H1 (cell line): ENCODE data around the gene TSPAN5. TPM values are rescaled to one million over a fixed set of nuclear protein-coding genes. Genes with fewer than 3 reads are reported as not detected.

Experiments used
- CTCF ChIA-PET: fragments of 300-600 bp; sonication (Branson Sonifier 250); formaldehyde crosslinking; loops from one replicate; lab custom pipeline; 2021; ENCODE audit not compliant: partially characterized antibody; lab: Charles Lee
- POLR2A ChIA-PET: fragments of 300-600 bp; sonication (Branson Sonifier 250); formaldehyde crosslinking; loops from one replicate; lab custom pipeline; 2021; ENCODE audit warnings: inconsistent platforms; ENCODE audit not compliant: partially characterized antibody; lab: Charles Lee
- DNase-seq, 2 experiments: peaks; one replicate each; pipeline versions ENCODE4 v3.0.0 to v3.0.0-alpha.2; 2010 to 2022; ENCODE audit warnings: low spot score in 2 of 2, low read depth in 1 of 2, mixed read lengths in 1 of 2
- FAIRE-seq: peaks from 2 replicates; lab custom pipeline; 2011; peaks lifted over from hg19 to GRCh38; lab: Jason Lieb, UNC
- H2AFZ ChIP-seq: 2 replicates; pipeline ENCODE4 v1.8.1; 2012; ENCODE audit warnings: low read length, inconsistent platforms
- H2AK5ac ChIP-seq: 2 replicates; pipeline ENCODE4 v1.6.1; 2013; ENCODE audit warnings: low read depth, low read length
- H2BK120ac ChIP-seq: replicated peaks from 2 replicates; pipeline ENCODE3; 2013; ENCODE audit warnings: low read depth, low read length, inconsistent platforms
- H2BK12ac ChIP-seq: 2 replicates; pipeline ENCODE4 v1.6.1; 2013; ENCODE audit warnings: low read depth, low read length
- H2BK15ac ChIP-seq: 2 replicates; pipeline ENCODE4 v1.6.1; 2013; ENCODE audit warnings: low read length
- H2BK20ac ChIP-seq: 2 replicates; pipeline ENCODE4 v1.6.1; 2013; ENCODE audit warnings: low read length
- H2BK5ac ChIP-seq: 2 replicates; pipeline ENCODE4 v1.6.1; 2013; ENCODE audit warnings: low read depth, low read length
- H3K14ac ChIP-seq: 2 replicates; pipeline ENCODE4 v1.6.1; 2013; ENCODE audit warnings: inconsistent platforms; ENCODE audit not compliant: insufficient read length
- H3K18ac ChIP-seq: 2 replicates; pipeline ENCODE4 v1.6.1; 2013; ENCODE audit warnings: low read length; ENCODE audit errors: extremely low read depth
- H3K23ac ChIP-seq: 2 replicates; pipeline ENCODE4 v1.6.1; 2013; ENCODE audit warnings: inconsistent platforms; ENCODE audit not compliant: insufficient read length
- H3K23me2 ChIP-seq: 2 replicates; pipeline ENCODE4 v1.6.1; 2013; ENCODE audit warnings: low read depth, low read length
- H3K27ac ChIP-seq: 2 replicates; pipeline ENCODE4 v1.6.1; 2011; ENCODE audit warnings: low read depth, low read length, inconsistent platforms
- H3K27me3 ChIP-seq, 4 experiments: replicated peaks in 1 of 4; 1 replicate in 1 of 4; 2 replicates in 3 of 4; pipeline versions ENCODE4 v1.6.1 to v1.8.1; 2011 to 2013; ENCODE audit warnings: low read length in 3 of 4, mild to moderate bottlenecking in 3 of 4, inconsistent platforms in 2 of 4, mixed read lengths in 2 of 4, moderate library complexity in 1 of 4; ENCODE audit not compliant: control insufficient read depth in 3 of 4, insufficient read depth in 3 of 4; ENCODE audit errors: extremely low read depth in 1 of 4
- H3K36me3 ChIP-seq, 4 experiments: 2 replicates each; pipeline versions ENCODE4 v1.6.1 to v1.8.1; 2011 to 2013; ENCODE audit warnings: mild to moderate bottlenecking in 4 of 4, low read length in 3 of 4, moderate library complexity in 2 of 4, control low read depth in 1 of 4, inconsistent platforms in 1 of 4; ENCODE audit not compliant: insufficient read depth in 4 of 4, control insufficient read depth in 2 of 4
- H3K4ac ChIP-seq: replicated peaks from 2 replicates; pipeline ENCODE3; 2013; ENCODE audit warnings: low read length, low read depth, mixed read lengths, inconsistent platforms; ENCODE audit not compliant: insufficient read length
- H3K4me1 ChIP-seq, 4 experiments: replicated peaks in 1 of 4; 1 replicate in 1 of 4; 2 replicates in 3 of 4; pipeline versions ENCODE4 v1.6.1 to v1.8.1; 2011 to 2013; ENCODE audit warnings: low read length in 3 of 4, inconsistent platforms in 2 of 4, mixed read lengths in 1 of 4; ENCODE audit not compliant: insufficient read depth in 4 of 4, control insufficient read depth in 3 of 4
- H3K4me2 ChIP-seq, 2 experiments: 2 replicates each; pipeline versions ENCODE4 v1.6.1 to v1.8.1; 2011 to 2013; ENCODE audit warnings: low read depth in 2 of 2, low read length in 2 of 2, control low read depth in 1 of 2, inconsistent platforms in 1 of 2, mild to moderate bottlenecking in 1 of 2; ENCODE audit not compliant: insufficient read depth in 1 of 2
- H3K4me3 ChIP-seq, 4 experiments: fragments of 200-600, 300-600 bp in 1 of 4; sonication (generic), shearing (Covaris generic), sonication (Bioruptor Twin) in 1 of 4; 2 replicates each; pipeline versions ENCODE4 v1.5.1 to v1.8.1; 2011 to 2016; ENCODE audit warnings: low read length in 4 of 4, low read depth in 3 of 4, control low read depth in 2 of 4, inconsistent platforms in 2 of 4, mild to moderate bottlenecking in 2 of 4, mixed read lengths in 1 of 4, moderate library complexity in 1 of 4; ENCODE audit not compliant: insufficient read depth in 2 of 4; ENCODE audit errors: extremely low read depth in 1 of 4
- H3K56ac ChIP-seq: replicated peaks from 2 replicates; pipeline ENCODE3; 2013; ENCODE audit warnings: low read depth, mild to moderate bottlenecking, mixed read lengths, low read length, inconsistent platforms; ENCODE audit not compliant: insufficient read length
- H3K79me1 ChIP-seq: 2 replicates; pipeline ENCODE4 v1.6.1; 2013; ENCODE audit warnings: low read depth, low read length, control low read depth
- H3K79me2 ChIP-seq, 2 experiments: 2 replicates each; pipeline versions ENCODE4 v1.6.1 to v1.8.1; 2012 to 2013; ENCODE audit warnings: low read length in 2 of 2, mild to moderate bottlenecking in 2 of 2, inconsistent platforms in 1 of 2; ENCODE audit not compliant: insufficient read depth in 2 of 2, control insufficient read depth in 1 of 2
- H3K9ac ChIP-seq, 4 experiments: replicated peaks in 1 of 4; 1 replicate in 1 of 4; 2 replicates in 3 of 4; pipeline versions ENCODE4 v1.6.1 to v1.8.1; 2011 to 2013; ENCODE audit warnings: low read depth in 3 of 4, low read length in 3 of 4, control low read depth in 2 of 4, mild to moderate bottlenecking in 2 of 4, moderate library complexity in 2 of 4, inconsistent platforms in 1 of 4; ENCODE audit errors: extremely low read depth in 1 of 4
- H3K9me3 ChIP-seq, 2 experiments: 2 replicates each; pipeline versions ENCODE4 v1.6.1 to v1.8.1; 2012 to 2013; ENCODE audit warnings: mild to moderate bottlenecking in 2 of 2, moderate library complexity in 2 of 2, control low read depth in 1 of 2, inconsistent platforms in 1 of 2, low read depth in 1 of 2, low read length in 1 of 2, mixed read lengths in 1 of 2; ENCODE audit not compliant: insufficient read depth in 2 of 2
- H4K20me1 ChIP-seq, 2 experiments: replicated peaks in 1 of 2; 2 replicates each; pipeline versions ENCODE3 to v1.8.1; 2011 to 2013; ENCODE audit warnings: inconsistent platforms in 2 of 2, low read length in 2 of 2, mild to moderate bottlenecking in 1 of 2; ENCODE audit not compliant: insufficient read depth in 2 of 2, control insufficient read depth in 1 of 2
- H4K5ac ChIP-seq: 2 replicates; pipeline ENCODE4 v1.6.1; 2013; ENCODE audit warnings: low read length, low read depth, mixed read lengths, inconsistent platforms; ENCODE audit not compliant: insufficient read length
- H4K8ac ChIP-seq: 2 replicates; pipeline ENCODE4 v1.8.0; 2013; ENCODE audit warnings: mild to moderate bottlenecking, moderate library complexity, low read length, inconsistent platforms; ENCODE audit not compliant: insufficient read depth; ENCODE audit errors: extremely low read depth
- H4K91ac ChIP-seq: replicated peaks from 2 replicates; pipeline ENCODE3; 2013; ENCODE audit warnings: low read length, mixed read lengths, inconsistent platforms; ENCODE audit not compliant: insufficient read length
- EP300 ChIP-seq, 2 experiments: IDR thresholded peaks; 1 replicate in 1 of 2; 2 replicates in 1 of 2; pipeline ENCODE4 v1.6.1; 2011 to 2012; ENCODE audit warnings: low read depth in 2 of 2, low read length in 2 of 2, mild to moderate bottlenecking in 2 of 2, borderline replicate concordance in 1 of 2, inconsistent platforms in 1 of 2, moderate library complexity in 1 of 2
- GTF2F1 ChIP-seq: IDR thresholded peaks from 2 replicates; pipeline ENCODE4 v1.6.1; 2012; ENCODE audit warnings: low read depth, low read length, improper control_type of control experiment, borderline replicate concordance
- HDAC2 ChIP-seq, 2 experiments: fragments of 300-600 bp in 1 of 2; sonication (generic) in 1 of 2; IDR thresholded peaks; 2 replicates each; pipeline ENCODE4 v1.6.1; 2011 to 2012; ENCODE audit warnings: low read depth in 2 of 2, low read length in 2 of 2, mild to moderate bottlenecking in 2 of 2, moderate library complexity in 2 of 2, borderline replicate concordance in 1 of 2, inconsistent platforms in 1 of 2
- JUND ChIP-seq: IDR thresholded peaks from 2 replicates; pipeline ENCODE4 v1.6.1; 2011; ENCODE audit warnings: mild to moderate bottlenecking, improper control_type of control experiment, low read length
- KDM5A ChIP-seq: fragments of 200-600 bp; IDR thresholded peaks from 2 replicates; pipeline ENCODE4 v1.7.1; 2012; ENCODE audit warnings: mild to moderate bottlenecking, low read length, inconsistent platforms, mixed read lengths
- NANOG ChIP-seq: IDR thresholded peaks from 2 replicates; pipeline ENCODE4 v1.6.1; 2011; ENCODE audit warnings: low read length, low read depth, mild to moderate bottlenecking, inconsistent platforms; ENCODE audit not compliant: insufficient read depth, poor library complexity, severe bottlenecking
- RXRA ChIP-seq: IDR thresholded peaks from 2 replicates; pipeline ENCODE4 v1.6.1; 2011; ENCODE audit warnings: low read depth, mild to moderate bottlenecking, low read length, moderate library complexity; ENCODE audit not compliant: insufficient read depth
- SAP30 ChIP-seq: fragments of 300-600 bp; sonication (generic); IDR thresholded peaks from 2 replicates; pipeline ENCODE4 v1.7.1; 2012; ENCODE audit warnings: low read length, moderate library complexity, mild to moderate bottlenecking, inconsistent platforms; ENCODE audit not compliant: insufficient read depth, insufficient replicate concordance
- SIRT6 ChIP-seq: IDR thresholded peaks from one replicate; pipeline ENCODE4 v1.7.1; 2012; ENCODE audit warnings: low read length, inconsistent platforms
- TCF12 ChIP-seq: IDR thresholded peaks from 2 replicates; pipeline ENCODE4 v1.6.1; 2011; ENCODE audit warnings: low read depth, mild to moderate bottlenecking, low read length
- WGBS, 2 experiments: shearing (Covaris generic) in 1 of 2; methylation state at CpG; one replicate each; pipeline versions ENCODE4 v1.1.6 to v1.1.7; 2013 to 2015; ENCODE audit warnings: low lambda C conversion rate in 2 of 2, mixed read lengths in 2 of 2, inconsistent platforms in 1 of 2, low coverage in 1 of 2, missing lambda C conversion rate in 1 of 2; ENCODE audit not compliant: insufficient replicate concordance in 2 of 2, insufficient coverage in 1 of 2, insufficient read length in 1 of 2; ENCODE audit errors: extremely low coverage in 1 of 2, missing lambda C conversion rate in 1 of 2; 5-methylcytosine and 5-hydroxymethylcytosine counted together
- polyA plus RNA-seq, 7 experiments: library from polyadenylated mRNA; depleted of rRNA in 3 of 7; stranded (reverse) in 5 of 7; unstranded in 2 of 7; fragments of >200 nt in 5 of 7; fragments of 200-250 nt in 2 of 7; gene quantifications; 1 replicate in 5 of 7; 2 replicates in 1 of 7; 4 replicates in 1 of 7; pipeline versions ENCODE4 v1.2.1 to v1.2.3, GENCODE V29; 2011 to 2013; ENCODE audit warnings: missing spikeins in 2 of 7, mixed read lengths in 2 of 7
- total RNA-seq: library from RNA; stranded (reverse); fragmentation: NEBNext Ultra II Directional; extraction: Animal tissue kit (Norgen Biotek cat#: 25700); gene quantifications from 2 replicates; pipeline ENCODE4 v1.2.1, GENCODE V29; 2021

The TSPAN5 gene
- total and polyA plus RNA-seq, 2 of the 8 experiments (the other 6 are each of a cell fraction or from before 2014, with no cell fraction given), result 17.6 to 21.2 TPM

DNA sequence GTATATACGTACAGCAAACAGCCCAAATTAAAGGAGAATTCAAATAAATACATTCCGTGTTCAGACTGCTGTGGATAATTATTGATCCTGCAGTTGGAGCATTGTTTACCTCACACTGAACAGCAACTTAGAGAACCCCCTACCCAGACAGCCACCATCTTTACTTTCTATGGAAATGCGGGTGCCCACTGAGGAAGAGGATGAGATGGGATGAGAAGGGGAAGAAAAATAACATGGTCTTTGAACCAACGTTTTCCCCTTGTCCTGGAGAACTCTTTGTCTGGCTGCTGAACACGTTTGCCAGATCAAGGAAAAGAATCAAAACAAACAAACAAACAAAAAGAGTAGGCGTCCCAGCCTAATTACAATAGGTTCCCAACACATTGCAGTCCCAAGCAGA lies 1.5 kb downstream of the TSPAN5 start:
- Histone ChIP-seq H2BK20ac (no peak overlapping the region), H4K20me1 (peaks cover 0 to 7% of the 10 kb centered on the region in 2 experiments), H4K8ac (no peak overlapping the region), H3K18ac (no peak overlapping the region), H3K79me1 (peaks cover 2% of the 10 kb centered on the region; the same call in 1 of the 2 replicates), H3K23me2 (peaks cover 18% of the 10 kb centered on the region), H3K9ac (peak overlapping the region in 1 of 4 experiments; percentile 36; a peak in 1 of 7 replicates), H3K27ac (no peak overlapping the region), H2AFZ (peak overlapping the region; percentile 69; the same call in 1 of the 2 replicates), H3K4me2 (peak overlapping the region; percentile 95 to 100), H2BK5ac (no peak overlapping the region), H4K5ac (no peak overlapping the region), H3K4me3 (peak overlapping the region; percentile 71 to 96 (median 80); a peak in 7 of 8 replicates), H2AK5ac (no peak overlapping the region), H3K27me3 (peaks cover 3 to 21% (median 7%) of the 10 kb centered on the region in 4 experiments; a peak in 4 of 7 replicates), H2BK12ac (no peak overlapping the region), H3K9me3 (no peaks in the 10 kb centered on the region), H4K91ac (no peak overlapping the region), H3K56ac (no peak overlapping the region), H3K36me3 (no peaks in the 10 kb centered on the region), H2BK15ac (no peak overlapping the region), H3K79me2 (peaks cover 0 to 48% of the 10 kb centered on the region in 2 experiments; a peak in 2 of 4 replicates), H3K23ac (no peak overlapping the region), H3K4ac (no peak overlapping the region), H3K4me1 (peaks cover 0 to 15% (median 8%) of the 10 kb centered on the region in 4 experiments; a peak in 6 of 7 replicates), H3K14ac (no peak overlapping the region), H2BK120ac (no peak overlapping the region)
- FAIRE-seq (no peak), DNase-seq (no peak)
- POLR2A ChIA-PET, result no interaction called here
- CTCF ChIA-PET, result no interaction called here
- TF ChIP-seq GTF2F1, result no peak
- TF ChIP-seq JUND, result no peak
- no peak for TF ChIP-seq SIRT6
- TF ChIP-seq KDM5A, result no peak
- no peak for TF ChIP-seq EP300 (IDR thresholded peaks at IDR 0.05; ENCODE audit: borderline replicate concordance in 1 of 2, low read depth in 2 of 2, low read length in 2 of 2)
- no peak for TF ChIP-seq RXRA
- TF ChIP-seq HDAC2 (IDR thresholded peaks at IDR 0.05; ENCODE audit: borderline replicate concordance in 1 of 2, low read depth in 2 of 2, low read length in 2 of 2), result no peak
- no peak for TF ChIP-seq TCF12
- TF ChIP-seq SAP30, result no peak
- no peak for TF ChIP-seq NANOG
- WGBS, 2 experiments, result 39% methylated on average over 6 of the region's 6 CpGs; no CpG with 5 or more reads in 1 of the 2 experiments
